Mucosa of rectum (tissue), 2 donors: ENCODE data around the gene COMT.
"Not testable (repeated sequence)": the region's sequence is repeated elsewhere in the genome, so short reads cannot be mapped to it uniquely, and the experiment has no call there.

Experiments used
- H3K27ac ChIP-seq, 2 donors: one replicate each; pipeline ENCODE4 v1.7.0; 2013; ENCODE audit warnings: inconsistent platforms in 2 of 2, low read depth in 2 of 2, low read length in 2 of 2
- H3K27me3 ChIP-seq, 2 donors: one replicate each; pipeline ENCODE4 v1.7.0; 2013; ENCODE audit warnings: low read length in 2 of 2; ENCODE audit not compliant: control insufficient read depth in 2 of 2, insufficient read depth in 2 of 2
- H3K36me3 ChIP-seq, 2 donors: one replicate each; pipeline ENCODE4 v1.7.0; 2013; ENCODE audit warnings: low read length in 2 of 2; ENCODE audit not compliant: control insufficient read depth in 2 of 2, insufficient read depth in 2 of 2
- H3K4me1 ChIP-seq, 2 donors: one replicate each; pipeline ENCODE4 v1.7.0; 2013; ENCODE audit warnings: low read length in 2 of 2, mild to moderate bottlenecking in 1 of 2; ENCODE audit not compliant: control insufficient read depth in 2 of 2, insufficient read depth in 2 of 2
- H3K4me3 ChIP-seq, 2 donors: one replicate each; pipeline ENCODE4 v1.7.0; 2013; ENCODE audit warnings: low read length in 2 of 2
- H3K9ac ChIP-seq, 2 donors: one replicate each; pipeline ENCODE4 v1.7.0; 2013; ENCODE audit warnings: low read length in 2 of 2, low read depth in 1 of 2, mild to moderate bottlenecking in 1 of 2
- H3K9me3 ChIP-seq, 2 donors: one replicate each; pipeline ENCODE4 v1.7.0; 2013; ENCODE audit warnings: low read length in 2 of 2; ENCODE audit not compliant: control insufficient read depth in 2 of 2
- donor health status: healthy.
- donor health status: Normal muscosa, but diverticular disease.

COMT gene

GRCh38 chr22:19907902-19908301 is 33.7 kb upstream of the COMT start:
- not testable (repeated sequence) for H3K27ac ChIP-seq, H3K9me3 ChIP-seq, H3K4me1 ChIP-seq, H3K9ac ChIP-seq, H3K36me3 ChIP-seq, H3K4me3 ChIP-seq, H3K27me3 ChIP-seq

GRCh38 chr22:19909350-19910179 is 32.0 kb upstream of the COMT start:
- Histone ChIP-seq H3K36me3 (peaks cover 10 to 17% of the 10 kb centered on the region in 2 donors), H3K9ac (no peak overlapping the region), H3K9me3 (no peaks in the 10 kb centered on the region), H3K27me3 (no peaks in the 10 kb centered on the region), H3K4me1 (peaks cover 0 to 2% of the 10 kb centered on the region in 2 donors), H3K4me3 (no peak overlapping the region), H3K27ac (no peak overlapping the region)

GRCh38 chr22:19910180-19910744 is 31.3 kb upstream of the COMT start:
- Histone ChIP-seq H3K4me3 (no peak overlapping the region), H3K4me1 (peaks cover 0 to 2% of the 10 kb centered on the region in 2 donors), H3K36me3 (peaks cover 17 to 24% of the 10 kb centered on the region in 2 donors), H3K27ac (no peak overlapping the region), H3K9me3 (no peaks in the 10 kb centered on the region), H3K9ac (no peak overlapping the region), H3K27me3 (no peaks in the 10 kb centered on the region)

- Histone ChIP-seq H3K27ac (no peak overlapping the region), H3K9me3 (no peaks in the 10 kb centered on the region), H3K4me1 (peaks cover 0 to 2% of the 10 kb centered on the region in 2 donors), H3K9ac (no peak overlapping the region), H3K27me3 (no peaks in the 10 kb centered on the region), H3K4me3 (no peak overlapping the region), H3K36me3 (peaks cover 25 to 32% of the 10 kb centered on the region in 2 donors)
Measured at GRCh38 chr22:19911540-19912270, 29.9 kb upstream of the COMT start.

GRCh38 chr22:19912271-19912999 is 29.1 kb upstream of the COMT start:
- no peaks in the 10 kb centered on the region for H3K27me3 ChIP-seq
- peaks cover 0 to 2% of the 10 kb centered on the region in 2 donors for H3K4me1 ChIP-seq
- no peak overlapping the region for H3K27ac ChIP-seq
- no peaks in the 10 kb centered on the region for H3K9me3 ChIP-seq
- H3K4me3 ChIP-seq: no peak overlapping the region
- peaks cover 31 to 37% of the 10 kb centered on the region in 2 donors for H3K36me3 ChIP-seq
- H3K9ac ChIP-seq: no peak overlapping the region

GRCh38 chr22:19913337-19913936 is 28.1 kb upstream of the COMT start:
- no peak overlapping the region for H3K9ac ChIP-seq
- H3K4me1 ChIP-seq: peaks cover 0 to 2% of the 10 kb centered on the region in 2 donors
- H3K27ac ChIP-seq: no peak overlapping the region
- H3K27me3 ChIP-seq: no peaks in the 10 kb centered on the region
- no peaks in the 10 kb centered on the region for H3K9me3 ChIP-seq
- peaks cover 37 to 46% of the 10 kb centered on the region in 2 donors for H3K36me3 ChIP-seq
- H3K4me3 ChIP-seq: no peak overlapping the region

- Histone ChIP-seq H3K36me3 (peaks cover 37 to 48% of the 10 kb centered on the region in 2 donors), H3K9ac (no peak overlapping the region), H3K4me3 (no peak overlapping the region), H3K4me1 (peaks cover 0 to 2% of the 10 kb centered on the region in 2 donors), H3K27ac (no peak overlapping the region), H3K9me3 (no peaks in the 10 kb centered on the region), H3K27me3 (no peaks in the 10 kb centered on the region)
Measured at GRCh38 chr22:19914201-19914943, 27.2 kb upstream of the COMT start.

- no peak overlapping the region for H3K27ac ChIP-seq
- no peak overlapping the region for H3K4me3 ChIP-seq
- peaks cover 37 to 48% of the 10 kb centered on the region in 2 donors for H3K36me3 ChIP-seq
Measured at GRCh38 chr22:19915287-19915954, 26.2 kb upstream of the COMT start.

GRCh38 chr22:19916006-19916405 is 25.6 kb upstream of the COMT start:
- H3K9me3 ChIP-seq: no peaks in the 10 kb centered on the region
- H3K27me3 ChIP-seq: no peaks in the 10 kb centered on the region
- no peak overlapping the region for H3K27ac ChIP-seq
- peaks cover 37 to 48% of the 10 kb centered on the region in 2 donors for H3K36me3 ChIP-seq
- no peaks in the 10 kb centered on the region for H3K4me1 ChIP-seq
- no peak overlapping the region for H3K4me3 ChIP-seq
- no peak overlapping the region for H3K9ac ChIP-seq

More at GRCh38 chr22:19915287-19915954, 26.2 kb upstream of the COMT start:
- Histone ChIP-seq H3K9me3 (no peaks in the 10 kb centered on the region), H3K4me1 (no peaks in the 10 kb centered on the region), H3K9ac (no peak overlapping the region), H3K27me3 (no peaks in the 10 kb centered on the region)
